Measurements from ENCODE around the gene ASPHD1.

The ASPHD1 gene

GRCh38 chr16:29896841-29897240 is 3.4 kb upstream of the ASPHD1 start:
- no peak for DNase-seq

GRCh38 chr16:29897333-29897732 is 3.0 kb upstream of the ASPHD1 start:
- no peaks in the 10 kb centered on the region for H3K27me3 ChIP-seq
- H3K9me3 ChIP-seq, result no peaks in the 10 kb centered on the region
- DNase-seq, result no peak
- H3K4me1 ChIP-seq, result peaks cover 10% of the 10 kb centered on the region
- H3K4me3 ChIP-seq (ENCODE audit: low read depth, low read length), result no peak overlapping the region; the same call in 1 of the 2 replicates
- TF ChIP-seq, protein P1, sequence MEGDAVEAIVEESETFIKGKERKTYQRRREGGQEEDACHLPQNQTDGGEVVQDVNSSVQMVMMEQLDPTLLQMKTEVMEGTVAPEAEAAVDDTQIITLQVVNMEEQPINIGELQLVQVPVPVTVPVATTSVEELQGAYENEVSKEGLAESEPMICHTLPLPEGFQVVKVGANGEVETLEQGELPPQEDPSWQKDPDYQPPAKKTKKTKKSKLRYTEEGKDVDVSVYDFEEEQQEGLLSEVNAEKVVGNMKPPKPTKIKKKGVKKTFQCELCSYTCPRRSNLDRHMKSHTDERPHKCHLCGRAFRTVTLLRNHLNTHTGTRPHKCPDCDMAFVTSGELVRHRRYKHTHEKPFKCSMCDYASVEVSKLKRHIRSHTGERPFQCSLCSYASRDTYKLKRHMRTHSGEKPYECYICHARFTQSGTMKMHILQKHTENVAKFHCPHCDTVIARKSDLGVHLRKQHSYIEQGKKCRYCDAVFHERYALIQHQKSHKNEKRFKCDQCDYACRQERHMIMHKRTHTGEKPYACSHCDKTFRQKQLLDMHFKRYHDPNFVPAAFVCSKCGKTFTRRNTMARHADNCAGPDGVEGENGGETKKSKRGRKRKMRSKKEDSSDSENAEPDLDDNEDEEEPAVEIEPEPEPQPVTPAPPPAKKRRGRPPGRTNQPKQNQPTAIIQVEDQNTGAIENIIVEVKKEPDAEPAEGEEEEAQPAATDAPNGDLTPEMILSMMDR (IDR thresholded peaks at IDR 0.05; ENCODE audit: low read depth, low read length), result no peak
- peaks cover 18% of the 10 kb centered on the region for H3K36me3 ChIP-seq

More at GRCh38 chr16:29896841-29897240, 3.4 kb upstream of the ASPHD1 start:
- Histone ChIP-seq H3K27me3 (no peaks in the 10 kb centered on the region), H3K36me3 (peaks cover 18% of the 10 kb centered on the region), H3K4me1 (peaks cover 10% of the 10 kb centered on the region), H3K9me3 (no peaks in the 10 kb centered on the region), H3K4me3 (ENCODE audit: low read depth, low read length) (no peak overlapping the region)
- TF ChIP-seq, protein P1 (IDR thresholded peaks at IDR 0.05; ENCODE audit: low read depth, low read length), result no peak

DNA sequence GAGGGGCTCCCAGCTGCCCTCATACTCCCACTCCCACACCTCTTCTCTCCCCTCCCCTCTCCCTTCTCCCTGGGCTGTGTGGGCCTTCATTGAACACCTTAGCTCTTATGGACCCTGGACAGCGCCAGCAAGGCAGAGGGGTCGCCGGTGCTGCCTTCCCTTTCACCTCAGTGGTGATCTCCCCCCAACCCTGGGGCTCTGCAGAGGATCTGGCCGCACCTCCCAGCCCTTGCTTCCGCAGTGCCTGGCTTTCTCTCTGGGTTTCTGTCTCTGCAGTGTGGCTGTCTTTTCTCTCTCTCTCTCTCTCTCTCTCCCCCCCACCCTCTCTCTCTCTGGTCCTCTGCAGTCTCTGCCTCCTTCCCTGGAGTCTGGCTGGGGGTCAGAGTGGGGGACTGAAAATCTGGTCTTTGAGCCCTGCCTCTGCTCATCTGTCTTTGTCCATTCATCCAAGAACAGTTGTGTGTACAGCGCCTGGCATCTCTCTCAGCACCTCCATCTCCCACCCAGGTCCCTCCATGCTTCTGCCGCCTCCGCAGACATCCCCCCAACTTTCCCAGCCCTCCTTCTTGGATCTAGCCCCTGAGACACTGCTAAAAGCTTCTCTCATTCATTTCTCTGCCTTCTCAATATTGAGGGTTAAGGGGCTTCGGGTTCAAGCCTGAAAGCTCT is 2.0 kb upstream of the ASPHD1 start:
- no peaks in the 10 kb centered on the region for H3K9me3 ChIP-seq
- TF ChIP-seq, protein P1 (IDR thresholded peaks at IDR 0.05; ENCODE audit: low read depth, low read length), result no peak
- no peaks in the 10 kb centered on the region for H3K27me3 ChIP-seq
- peaks cover 10% of the 10 kb centered on the region for H3K4me1 ChIP-seq
- peaks cover 17% of the 10 kb centered on the region for H3K36me3 ChIP-seq
- DNase-seq, result no peak
- peak overlapping the region; percentile 94 for H3K4me3 ChIP-seq (ENCODE audit: low read depth, low read length)

DNA sequence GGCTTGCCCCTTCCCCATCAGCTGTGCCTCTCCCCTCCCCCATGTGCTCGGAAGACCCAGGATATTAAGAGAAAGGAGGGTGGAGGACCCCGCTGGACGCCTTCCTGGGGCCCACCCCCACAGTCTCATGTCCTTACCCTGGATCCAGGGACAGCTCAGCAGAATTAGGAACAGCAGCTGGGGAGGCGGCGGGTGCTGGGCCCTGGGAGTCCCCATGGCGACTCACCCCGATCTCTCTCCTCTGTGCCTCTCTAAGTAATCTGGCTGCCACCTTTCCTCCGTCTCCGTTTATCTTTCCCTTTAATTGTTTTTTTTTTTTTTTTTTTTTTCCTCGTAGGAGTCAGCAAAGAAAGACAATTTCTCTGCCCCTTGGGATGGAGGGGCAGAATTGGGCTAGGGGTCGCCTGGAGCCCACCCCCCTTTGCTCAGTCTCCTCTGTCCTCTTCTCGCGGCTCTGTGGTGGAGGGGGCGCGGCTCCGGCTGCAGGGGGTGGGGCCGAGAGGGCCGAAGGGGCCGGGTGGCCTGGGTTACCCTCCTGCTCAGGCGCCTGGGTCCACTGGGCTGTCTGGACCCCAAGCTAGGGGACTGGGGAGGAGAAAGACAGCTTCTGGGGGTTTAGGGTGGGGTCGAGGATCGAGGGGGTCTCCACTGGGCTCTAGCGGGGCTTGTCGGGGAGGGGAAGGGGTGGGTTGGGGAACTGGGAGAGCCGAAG is 1.3 kb upstream of the ASPHD1 start:
- no peaks in the 10 kb centered on the region for H3K27me3 ChIP-seq
- H3K9me3 ChIP-seq, result no peaks in the 10 kb centered on the region
- peak; percentile 86 for DNase-seq
- TF ChIP-seq, protein P1 (IDR thresholded peaks at IDR 0.05; ENCODE audit: low read depth, low read length), result no peak
- H3K4me1 ChIP-seq, result peaks cover 10% of the 10 kb centered on the region
- peaks cover 20% of the 10 kb centered on the region for H3K36me3 ChIP-seq
- H3K4me3 ChIP-seq (ENCODE audit: low read depth, low read length), result peak overlapping the region; percentile 94

DNA sequence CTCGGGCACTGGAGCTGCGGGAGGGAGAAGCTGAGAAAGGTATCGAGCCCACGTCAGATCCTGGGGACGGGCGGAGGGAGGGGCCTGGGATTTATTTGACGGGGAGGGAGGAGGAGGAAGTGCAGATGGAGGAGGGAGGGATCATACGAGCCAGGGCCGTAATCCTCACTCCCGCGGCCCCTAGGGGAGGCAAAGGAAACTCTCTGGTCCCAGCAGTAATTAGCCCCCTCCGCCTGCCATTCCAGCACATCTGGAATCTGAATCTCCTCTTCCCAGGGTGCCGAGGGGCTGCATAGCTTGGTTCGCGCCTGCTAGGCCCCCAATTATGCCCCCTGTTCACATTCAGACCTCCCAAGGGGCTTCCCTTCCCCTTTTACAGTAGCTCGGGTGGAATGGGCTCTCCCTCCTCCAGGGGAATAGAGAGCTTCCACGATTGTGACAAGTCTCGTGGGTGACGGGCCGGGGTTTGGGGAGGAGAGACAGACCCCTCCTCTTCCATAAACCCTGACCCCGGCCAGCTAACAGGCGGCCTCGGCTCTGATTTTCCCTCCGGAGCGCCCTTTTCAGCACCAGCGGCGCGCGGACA is 679 bp upstream of the ASPHD1 start, which contains the start of gene SEZ6L2:
SEZ6L2 (minus strand) TSS at position 35 of the 586 bp plus-strand sequence. CDS start 531 bp downstream, outside the sequence.
- peaks cover 19% of the 10 kb centered on the region for H3K36me3 ChIP-seq
- H3K4me1 ChIP-seq, result peaks cover 10% of the 10 kb centered on the region
- DNase-seq, result peak; percentile 96
- peak within 1 kb of the TSS; percentile 94 for H3K4me3 ChIP-seq (ENCODE audit: low read depth, low read length)
- TF ChIP-seq, protein P1 (IDR thresholded peaks at IDR 0.05; ENCODE audit: low read depth, low read length), result peak; percentile 44
- H3K9me3 ChIP-seq, result no peaks in the 10 kb centered on the region
- no peaks in the 10 kb centered on the region for H3K27me3 ChIP-seq
